ENCODE results near the gene NTN3.
"Not testable (repeated sequence)": the region's sequence is repeated elsewhere in the genome, so short reads cannot be mapped to it uniquely, and the experiment has no call there.

The NTN3 gene

DNA sequence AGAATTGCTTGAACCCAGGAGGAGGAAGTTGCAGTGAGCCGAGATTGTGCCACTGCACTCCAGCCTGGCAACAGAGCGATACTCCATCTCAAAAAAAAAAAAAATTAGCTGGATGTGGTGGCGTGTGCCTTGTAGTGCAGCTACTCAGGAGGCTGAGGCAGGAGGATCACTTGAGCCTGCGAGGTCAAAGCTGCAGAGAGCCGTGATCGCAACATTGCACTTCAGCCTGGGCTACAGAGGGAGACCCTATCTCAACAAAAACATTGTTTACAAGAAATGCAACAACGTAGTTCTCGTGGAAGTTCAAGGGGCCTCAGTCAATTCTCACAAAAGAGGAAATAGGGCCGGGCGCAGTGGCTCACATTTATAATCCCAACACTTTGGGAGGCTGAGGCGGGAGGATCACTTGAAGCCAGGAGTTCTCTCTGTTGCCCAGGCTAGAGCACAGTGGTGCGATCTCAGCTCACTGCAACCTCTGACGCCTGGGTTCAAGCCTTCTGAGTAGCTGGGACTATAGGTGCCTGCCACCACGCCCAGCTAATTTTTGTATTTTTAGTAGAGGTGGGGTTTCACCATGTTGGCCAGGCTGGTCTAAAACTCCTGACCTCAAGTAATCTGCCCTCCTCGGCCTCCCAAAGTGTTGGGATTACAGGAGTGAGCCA lies 29.8 kb upstream of the NTN3 start:
- DNase-seq: not testable (repeated sequence)

GRCh38 chr16:2443555-2443954 lies 27.5 kb upstream of the NTN3 start:
- DNase-seq: no peak

GRCh38 chr16:2447920-2448583 lies 23.0 kb upstream of the NTN3 start:
- DNase-seq: no peak

DNA sequence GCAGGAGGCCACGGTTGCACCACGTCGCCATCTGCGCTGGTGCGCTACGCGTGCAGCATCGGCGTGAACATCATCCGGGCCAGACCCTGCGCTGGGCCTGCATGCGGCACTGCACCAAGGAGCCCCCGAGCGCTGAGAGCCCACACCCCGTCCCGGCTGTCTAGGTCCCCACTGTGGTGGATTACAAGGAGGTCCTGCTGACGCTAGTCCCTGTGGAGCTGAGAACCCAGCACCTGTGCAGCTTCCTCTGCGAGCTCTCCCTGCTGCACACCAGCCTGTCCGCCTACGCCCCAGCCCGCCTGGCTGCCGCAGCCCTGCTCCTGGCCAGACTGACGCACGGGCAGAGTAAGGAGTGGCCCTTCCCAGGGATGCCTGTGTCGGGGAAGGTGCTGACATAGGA lies 22.0 kb upstream of the NTN3 start:
- DNase-seq: no peak

DNA sequence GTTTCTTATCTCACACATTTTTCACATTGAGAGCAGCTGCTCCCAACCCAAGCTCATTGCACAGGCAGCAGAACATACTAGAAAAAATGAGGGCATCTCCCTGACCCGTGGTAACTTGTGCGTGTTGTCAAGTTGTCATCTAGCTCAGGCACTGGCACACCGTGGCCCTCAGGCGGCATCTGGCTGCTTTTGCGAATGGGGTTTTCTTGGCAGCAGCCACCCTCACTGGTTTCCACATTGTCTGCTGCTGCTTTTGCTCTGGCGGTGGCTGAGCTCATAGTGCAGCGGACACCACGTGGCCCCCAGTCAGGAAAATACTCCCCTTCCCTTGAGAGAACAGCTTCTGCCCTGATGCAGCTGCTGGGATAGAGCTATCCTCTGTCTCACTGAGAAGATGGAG lies 20.6 kb upstream of the NTN3 start:
- DNase-seq: no peak

GRCh38 chr16:2450975-2451381 lies 20.1 kb upstream of the NTN3 start:
- no peak for DNase-seq

DNA sequence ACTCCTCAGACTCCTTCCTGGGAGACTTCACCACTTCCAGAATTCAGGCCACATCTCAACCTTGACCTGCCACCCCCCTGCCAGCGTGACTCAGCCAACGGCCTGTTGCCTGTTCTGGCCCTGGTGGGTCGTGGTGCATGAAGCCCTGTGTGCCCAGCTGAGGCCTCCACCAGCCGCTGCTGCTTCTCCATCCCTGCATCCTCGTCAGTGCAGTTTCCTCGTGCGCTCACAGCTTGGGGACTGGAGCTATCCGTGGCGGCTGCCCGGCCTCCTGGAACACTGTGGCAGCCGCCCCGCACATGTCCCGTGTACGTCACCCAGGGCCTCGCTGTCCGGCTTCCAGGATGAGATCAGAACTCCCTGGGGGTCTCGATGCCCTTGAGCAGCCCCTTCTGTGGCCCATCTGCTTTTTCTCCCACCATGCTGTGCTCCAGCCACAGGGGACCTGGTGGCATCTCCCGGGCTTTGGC lies 19.2 kb upstream of the NTN3 start:
- DNase-seq: no peak

DNA sequence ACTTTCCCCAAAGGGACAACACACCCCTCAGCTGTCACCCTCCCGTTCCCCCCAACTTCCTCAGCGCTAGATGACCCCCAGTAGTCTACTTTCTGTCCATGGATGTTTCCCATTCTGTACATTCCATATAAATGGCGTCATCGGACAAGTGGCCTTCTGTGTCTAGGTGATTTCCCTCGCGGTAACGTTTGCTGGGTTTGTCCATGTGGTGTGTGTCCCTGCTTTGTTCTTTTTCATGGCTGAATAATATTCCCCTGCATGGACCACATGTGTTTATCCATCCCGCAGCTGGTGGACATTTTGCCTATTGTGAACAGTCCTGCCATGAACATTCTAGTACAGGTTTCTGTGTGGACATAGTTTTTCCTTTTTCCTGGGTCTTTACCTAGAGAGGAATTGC lies 18.4 kb upstream of the NTN3 start:
- no peak for DNase-seq

DNA sequence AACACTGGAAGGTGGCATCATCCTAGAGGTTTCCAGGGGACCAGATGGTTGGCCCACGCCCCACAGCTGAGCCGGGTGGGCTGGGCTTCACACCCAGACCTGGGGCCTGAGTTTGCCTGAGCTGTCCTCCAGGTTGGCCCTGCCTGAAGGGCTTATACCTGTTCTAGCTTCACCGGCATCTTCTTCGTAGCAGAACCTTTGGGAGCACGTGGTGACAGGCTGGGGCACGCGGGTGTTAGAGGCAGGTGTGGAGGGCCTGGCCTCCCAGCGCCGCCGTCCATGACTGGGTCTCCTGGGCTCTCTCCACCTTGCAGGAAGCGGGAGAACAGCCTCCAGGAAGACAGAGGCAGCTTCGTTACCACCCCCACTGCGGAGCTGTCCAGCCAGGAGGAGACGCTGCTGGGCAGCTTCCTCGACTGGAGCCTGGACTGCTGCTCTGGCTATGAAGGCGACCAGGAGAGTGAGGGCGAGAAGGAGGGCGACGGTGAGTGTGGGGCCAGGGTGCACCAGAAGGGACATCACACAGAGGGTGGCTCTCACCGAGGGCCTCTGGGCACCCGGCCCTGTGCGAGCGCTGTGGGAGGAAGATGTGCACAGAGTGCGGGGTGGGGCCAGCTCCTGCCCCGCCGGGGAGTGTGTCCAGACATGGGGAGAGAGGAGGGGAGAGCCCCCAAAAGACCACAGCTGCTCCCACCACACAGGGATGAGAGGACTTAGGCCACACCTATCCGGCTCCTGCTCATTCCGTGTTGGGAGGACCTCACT lies 15.8 kb upstream of the NTN3 start:
- no peak for DNase-seq

DNA sequence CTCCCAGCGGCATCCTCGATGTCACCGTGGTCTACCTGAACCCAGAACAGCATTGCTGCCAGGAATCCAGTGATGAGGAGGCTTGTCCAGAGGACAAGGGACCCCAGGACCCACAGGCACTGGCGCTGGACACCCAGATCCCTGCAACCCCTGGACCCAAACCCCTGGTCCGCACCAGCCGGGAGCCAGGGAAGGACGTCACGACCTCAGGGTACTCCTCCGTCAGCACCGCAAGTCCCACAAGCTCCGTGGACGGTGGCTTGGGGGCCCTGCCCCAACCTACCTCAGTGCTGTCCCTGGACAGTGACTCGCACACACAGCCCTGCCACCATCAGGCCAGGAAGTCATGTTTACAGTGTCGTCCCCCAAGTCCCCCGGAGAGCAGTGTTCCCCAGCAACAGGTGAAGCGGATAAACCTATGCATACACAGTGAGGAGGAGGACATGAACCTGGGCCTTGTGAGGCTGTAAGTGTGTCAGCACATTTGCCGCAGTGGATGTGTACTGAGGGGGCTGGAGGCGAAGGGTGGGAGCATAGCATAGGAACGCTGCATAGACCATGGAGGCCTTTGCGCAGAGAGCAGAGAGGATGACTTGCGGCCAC lies 14.4 kb upstream of the NTN3 start:
- no peak for DNase-seq

DNA sequence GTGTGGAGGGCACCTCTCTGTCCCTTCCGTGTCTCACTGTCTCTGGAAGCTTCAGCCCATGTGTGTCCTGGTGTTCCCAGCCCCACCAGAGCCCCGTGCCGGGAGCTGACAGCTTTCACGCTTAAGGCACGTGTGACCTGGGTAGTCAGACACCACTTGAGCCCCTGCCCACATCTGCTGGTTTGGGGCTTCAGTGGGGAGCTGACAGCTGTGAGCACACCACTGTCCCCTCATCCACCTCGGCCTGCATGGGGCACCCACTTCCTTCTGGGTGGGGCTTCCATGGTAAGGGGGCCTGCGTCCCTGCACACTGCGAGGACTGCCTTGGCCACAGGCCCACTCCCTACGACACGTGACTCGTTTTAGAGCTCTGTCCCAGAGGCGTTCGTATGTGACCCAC lies 13.8 kb upstream of the NTN3 start:
- DNase-seq: no peak

GRCh38 chr16:2457946-2458345 lies 13.2 kb upstream of the NTN3 start:
- no peak for DNase-seq

- no peak for DNase-seq
These were observed 12.0 kb upstream of the NTN3 start for GRCh38 chr16:2458887-2459646.

DNA sequence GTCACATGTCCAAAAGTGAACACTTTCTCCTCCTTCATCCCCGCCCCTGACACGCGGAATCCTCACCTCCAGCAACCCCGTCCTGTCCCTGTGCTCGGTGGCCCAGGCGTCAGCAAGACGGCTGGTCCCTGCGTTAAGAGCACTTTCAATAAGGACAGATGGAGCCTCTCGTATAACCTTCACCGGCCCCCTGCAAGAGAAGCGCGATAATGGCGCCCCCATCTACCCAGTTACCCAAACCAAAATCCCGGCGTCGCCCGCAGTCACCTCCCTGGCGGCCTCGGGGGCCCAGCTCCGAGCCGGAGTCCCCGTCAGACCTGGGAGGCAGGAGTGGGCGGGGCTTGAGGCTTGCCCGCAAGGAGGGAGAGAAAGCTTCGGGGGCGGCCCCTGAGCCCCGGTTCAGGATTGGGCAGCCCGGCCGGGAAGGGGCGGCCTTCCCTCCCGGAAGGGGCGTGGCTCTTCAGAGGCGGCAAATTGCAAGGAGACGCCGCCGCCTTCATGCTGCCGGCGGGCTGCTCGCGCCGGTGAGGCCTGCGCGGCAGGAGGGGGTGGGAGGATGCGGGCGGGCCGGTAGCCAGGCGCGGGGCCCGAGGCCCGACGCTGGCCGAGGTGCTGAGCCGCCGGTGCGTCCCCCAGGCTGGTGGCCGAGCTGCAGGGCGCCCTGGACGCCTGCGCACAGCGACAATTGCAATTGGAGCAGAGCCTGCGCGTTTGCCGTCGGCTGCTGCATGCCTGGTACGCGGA lies 11.3 kb upstream of the NTN3 start, which contains the start of gene TEDC2:
Gene TEDC2, plus strand, starts transcription at position 463 of the 744 bp plus-strand sequence. Its CDS starts 36 bp downstream, at position 499.
- peak; percentile 95 for DNase-seq

- DNase-seq: no peak
These were observed 10.7 kb upstream of the NTN3 start for GRCh38 chr16:2460391-2460713.

DNA sequence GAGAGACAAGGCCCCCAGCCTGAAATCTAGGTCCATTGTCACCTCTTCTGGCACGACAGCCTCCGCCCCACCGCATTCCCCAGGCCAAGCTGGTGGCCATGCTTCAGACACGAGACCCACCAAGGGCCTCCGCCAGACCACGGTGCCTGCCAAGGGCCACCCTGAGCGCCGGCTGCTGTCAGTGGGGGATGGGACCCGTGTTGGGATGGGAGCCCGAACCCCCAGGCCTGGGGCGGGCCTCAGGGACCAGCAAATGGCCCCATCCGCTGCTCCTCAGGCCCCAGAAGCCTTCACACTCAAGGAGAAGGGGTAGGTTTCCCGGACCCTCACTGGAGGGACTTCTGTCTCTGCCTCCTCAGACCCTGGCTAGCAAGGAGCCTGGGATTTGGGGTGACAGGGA lies 10.2 kb upstream of the NTN3 start:
- DNase-seq: no peak

- DNase-seq: no peak
These were observed 8.8 kb upstream of the NTN3 start for GRCh38 chr16:2462031-2462866.

DNA sequence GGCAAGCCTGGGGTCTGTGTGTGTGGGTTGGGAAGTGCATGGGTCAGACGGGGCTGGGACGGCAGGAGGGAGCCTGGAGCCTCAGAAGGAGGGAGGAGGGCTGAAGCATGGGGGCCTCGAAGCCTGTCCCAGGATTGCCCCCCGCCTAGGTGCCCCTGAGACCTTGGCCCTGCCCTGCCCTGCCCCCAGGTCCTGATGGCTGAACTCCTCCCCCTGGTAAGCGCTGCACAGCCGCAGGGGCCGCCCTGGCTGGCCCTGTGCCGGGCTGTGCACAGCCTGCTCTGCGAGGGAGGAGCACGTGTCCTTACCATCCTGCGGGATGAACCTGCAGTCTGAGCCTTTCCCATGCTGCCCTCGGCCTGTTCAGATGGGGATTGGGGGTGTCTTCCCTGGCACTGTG lies 6.8 kb upstream of the NTN3 start:
- no peak for DNase-seq

- no peak for DNase-seq
These were observed 5.3 kb upstream of the NTN3 start for GRCh38 chr16:2465653-2466415.
